Fibroblast of peridontal ligament (primary cell): ENCODE measurements around the gene GEMIN7.

Source experiments
- DNase-seq: peaks from one replicate; pipeline ENCODE4 v3.0.0-alpha.2; 2010; ENCODE audit errors: extremely low read depth

GEMIN7 gene

DNA sequence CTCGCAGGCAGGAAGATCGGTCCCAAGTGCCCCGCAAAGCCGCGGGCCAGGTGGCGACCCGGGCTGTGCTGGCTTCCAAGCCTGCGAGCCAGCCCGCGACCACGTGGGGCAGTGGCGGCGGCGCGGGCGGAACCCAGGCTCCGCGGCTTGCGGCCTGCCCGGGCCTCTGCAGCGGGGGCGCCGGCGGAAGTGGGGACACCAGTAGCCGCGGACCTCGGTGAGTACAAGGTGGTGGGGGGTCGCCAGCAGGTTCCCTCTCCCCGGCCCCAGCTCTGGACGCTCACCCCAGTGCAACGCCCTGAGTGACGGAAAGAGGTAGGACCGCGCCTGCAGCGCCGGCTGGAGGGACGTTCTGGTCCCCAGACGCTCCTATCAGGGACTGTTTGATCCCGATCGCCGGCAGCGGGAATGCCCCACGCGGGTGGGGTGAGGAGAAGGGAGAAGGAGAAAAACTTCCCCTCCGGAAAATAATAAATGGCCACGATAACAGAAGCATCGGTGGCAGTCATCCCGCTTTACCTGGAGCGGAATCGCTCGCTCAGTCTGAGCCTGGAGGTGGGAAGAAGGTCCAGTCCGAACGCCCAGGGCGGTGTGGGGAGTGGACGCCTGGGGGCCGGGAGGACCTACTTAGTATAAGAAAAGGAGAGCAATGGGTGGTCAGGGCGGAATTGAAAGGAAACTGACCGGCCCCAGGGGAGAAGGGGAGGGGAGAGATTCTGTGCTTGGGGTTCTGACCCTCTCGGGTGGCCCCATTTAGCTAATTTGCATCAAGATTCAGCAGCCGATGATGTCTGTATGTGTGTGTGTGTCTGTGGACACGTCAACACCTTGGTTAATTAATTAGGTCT lies at the start of gene GEMIN7:
TSS of gene GEMIN7 (plus strand) at position 198 of the 848 bp plus-strand sequence. CDS start 10,855 bp downstream, outside the sequence.
- DNase-seq: peak; percentile 53

- no peak for DNase-seq
These were observed 48.2 kb upstream of the GEMIN7 start for GRCh38 chr19:45030825-45031224.

DNA sequence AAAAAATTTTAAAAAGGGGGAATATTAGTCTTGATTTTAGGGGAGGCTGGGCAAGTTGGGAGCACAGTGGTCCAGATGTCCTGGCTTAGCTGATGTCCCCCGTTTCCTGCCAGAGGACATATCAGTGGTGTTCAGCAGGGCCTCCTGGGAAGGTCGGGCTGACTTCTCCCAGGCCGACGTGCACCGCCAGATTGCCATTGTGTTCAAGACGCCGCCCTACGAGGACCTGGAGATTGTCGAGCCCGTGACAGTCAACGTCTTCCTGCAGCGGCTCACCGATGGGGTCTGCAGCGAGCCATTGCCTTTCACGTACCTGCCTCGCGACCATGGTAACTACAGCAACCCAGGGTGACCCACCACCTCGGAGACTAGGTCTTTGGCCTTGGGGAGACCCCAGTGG lies 46.6 kb upstream of the GEMIN7 start:
- no peak for DNase-seq

- DNase-seq: no peak
These were observed 43.3 kb upstream of the GEMIN7 start for GRCh38 chr19:45035755-45036154.

DNA sequence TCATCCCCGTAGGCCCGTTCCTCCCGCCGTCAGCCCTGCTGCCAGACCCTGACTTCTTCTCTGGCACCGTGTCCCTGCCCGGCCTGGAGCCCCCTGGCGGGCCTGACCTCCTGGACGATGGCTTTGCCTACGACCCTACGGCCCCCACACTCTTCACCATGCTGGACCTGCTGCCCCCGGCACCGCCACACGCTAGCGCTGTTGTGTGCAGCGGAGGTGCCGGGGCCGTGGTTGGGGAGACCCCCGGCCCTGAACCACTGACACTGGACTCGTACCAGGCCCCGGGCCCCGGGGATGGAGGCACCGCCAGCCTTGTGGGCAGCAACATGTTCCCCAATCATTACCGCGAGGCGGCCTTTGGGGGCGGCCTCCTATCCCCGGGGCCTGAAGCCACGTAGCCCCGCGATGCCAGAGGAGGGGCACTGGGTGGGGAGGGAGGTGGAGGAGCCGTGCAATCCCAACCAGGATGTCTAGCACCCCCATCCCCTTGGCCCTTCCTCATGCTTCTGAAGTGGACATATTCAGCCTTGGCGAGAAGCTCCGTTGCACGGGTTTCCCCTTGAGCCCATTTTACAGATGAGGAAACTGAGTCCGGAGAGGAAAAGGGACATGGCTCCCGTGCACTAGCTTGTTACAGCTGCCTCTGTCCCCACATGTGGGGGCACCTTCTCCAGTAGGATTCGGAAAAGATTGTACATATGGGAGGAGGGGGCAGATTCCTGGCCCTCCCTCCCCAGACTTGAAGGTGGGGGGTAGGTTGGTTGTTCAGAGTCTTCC lies 41.5 kb upstream of the GEMIN7 start:
- DNase-seq: no peak

GRCh38 chr19:45038931-45039893 lies 39.8 kb upstream of the GEMIN7 start, which contains the start of gene CLASRP:
Gene CLASRP, plus strand, starts transcription at chr19:45039045. Its CDS starts 1,168 bp downstream, at chr19:45040213.
- peak; percentile 90 for DNase-seq

DNA sequence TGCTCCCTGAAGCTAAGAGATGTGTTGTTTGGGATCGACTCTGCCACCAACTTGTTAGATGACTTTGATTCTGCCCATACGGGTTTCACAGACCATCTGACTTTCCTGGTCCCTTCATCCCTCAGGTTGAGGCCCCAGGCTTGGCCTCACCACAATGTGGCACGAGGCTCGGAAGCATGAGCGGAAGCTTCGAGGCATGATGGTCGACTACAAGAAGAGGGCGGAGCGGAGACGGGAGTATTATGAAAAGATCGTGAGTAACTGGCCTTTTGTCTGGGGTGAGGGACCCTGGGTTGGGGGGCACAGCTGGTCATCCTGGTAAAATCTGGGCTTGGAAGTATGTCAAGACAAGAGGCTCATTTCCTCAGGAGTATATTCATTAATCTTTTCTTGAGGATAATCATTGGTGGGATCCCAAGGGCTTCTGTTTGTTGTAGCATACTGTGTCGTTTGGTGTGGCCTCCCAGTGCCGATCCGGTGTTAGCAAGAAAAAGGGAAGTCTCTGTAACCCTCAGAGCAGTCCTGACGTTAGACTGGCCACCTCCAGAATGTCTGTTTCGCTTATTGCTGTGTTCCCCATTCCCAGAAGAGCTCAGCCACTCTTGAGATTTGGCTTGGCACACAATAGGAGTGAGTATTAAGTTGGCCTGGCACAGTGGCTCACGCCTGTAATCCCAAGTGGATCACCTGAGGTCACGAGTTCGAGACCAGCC lies 38.8 kb upstream of the GEMIN7 start:
- DNase-seq: no peak

GRCh38 chr19:45041125-45041524 lies 37.9 kb upstream of the GEMIN7 start:
- no peak for DNase-seq

GRCh38 chr19:45045671-45046353 lies 33.2 kb upstream of the GEMIN7 start:
- DNase-seq: no peak

GRCh38 chr19:45046355-45046754 lies 32.7 kb upstream of the GEMIN7 start:
- DNase-seq: no peak

DNA sequence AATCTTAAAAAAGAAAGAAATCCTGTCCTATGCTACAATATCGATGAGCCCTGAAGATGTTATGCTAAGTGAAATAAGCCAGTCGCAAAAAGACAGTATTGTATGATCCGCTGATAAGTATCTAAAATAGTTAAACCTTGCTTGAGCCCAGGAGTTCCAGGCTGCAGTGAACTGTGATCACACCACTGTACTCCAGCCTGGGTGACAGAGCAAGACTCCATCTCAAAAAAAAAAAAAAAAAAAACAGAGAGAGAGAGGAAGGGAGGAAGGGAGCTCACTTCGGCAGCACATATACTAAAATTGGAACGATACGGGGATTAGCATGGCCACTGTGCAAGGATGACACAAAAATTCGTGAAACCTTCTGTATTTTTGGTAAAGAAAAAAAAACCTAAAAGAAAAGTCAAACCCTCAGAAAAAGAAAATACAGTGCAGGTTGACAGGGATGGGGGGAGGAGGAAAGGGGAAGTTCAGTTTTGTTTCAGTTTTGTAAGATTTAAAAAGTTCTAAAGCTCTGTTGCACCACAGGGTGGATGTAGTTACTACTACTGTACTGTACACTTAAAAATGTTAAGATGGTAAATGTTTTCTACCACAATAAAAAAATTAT lies 31.8 kb upstream of the GEMIN7 start:
- DNase-seq: no peak

GRCh38 chr19:45049073-45049736 lies 29.9 kb upstream of the GEMIN7 start:
- no peak for DNase-seq

DNA sequence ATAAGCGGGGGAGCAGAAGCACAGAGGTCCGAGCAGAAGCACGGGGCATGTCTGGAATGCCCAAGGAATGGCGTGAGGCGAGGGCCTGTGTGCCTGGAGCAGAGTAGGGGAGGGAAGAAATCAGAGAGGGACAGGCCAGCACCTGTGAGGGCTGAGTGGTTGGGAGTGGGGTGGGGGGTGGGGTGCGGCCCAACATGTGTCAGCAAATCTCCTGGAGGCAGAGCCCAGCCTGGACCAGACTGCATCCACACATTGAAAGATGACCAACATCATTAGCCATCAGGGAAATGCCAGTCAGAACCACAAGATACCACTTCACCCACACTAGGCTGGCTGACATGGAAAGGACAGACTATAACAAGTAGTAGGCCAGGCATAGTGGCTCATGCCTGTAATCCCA lies 29.0 kb upstream of the GEMIN7 start:
- no peak for DNase-seq

GRCh38 chr19:45051929-45052579 lies 27.0 kb upstream of the GEMIN7 start:
- no peak for DNase-seq

GRCh38 chr19:45056831-45057230 lies 22.2 kb upstream of the GEMIN7 start:
- DNase-seq: no peak

GRCh38 chr19:45057444-45057843 lies 21.6 kb upstream of the GEMIN7 start:
- no peak for DNase-seq

DNA sequence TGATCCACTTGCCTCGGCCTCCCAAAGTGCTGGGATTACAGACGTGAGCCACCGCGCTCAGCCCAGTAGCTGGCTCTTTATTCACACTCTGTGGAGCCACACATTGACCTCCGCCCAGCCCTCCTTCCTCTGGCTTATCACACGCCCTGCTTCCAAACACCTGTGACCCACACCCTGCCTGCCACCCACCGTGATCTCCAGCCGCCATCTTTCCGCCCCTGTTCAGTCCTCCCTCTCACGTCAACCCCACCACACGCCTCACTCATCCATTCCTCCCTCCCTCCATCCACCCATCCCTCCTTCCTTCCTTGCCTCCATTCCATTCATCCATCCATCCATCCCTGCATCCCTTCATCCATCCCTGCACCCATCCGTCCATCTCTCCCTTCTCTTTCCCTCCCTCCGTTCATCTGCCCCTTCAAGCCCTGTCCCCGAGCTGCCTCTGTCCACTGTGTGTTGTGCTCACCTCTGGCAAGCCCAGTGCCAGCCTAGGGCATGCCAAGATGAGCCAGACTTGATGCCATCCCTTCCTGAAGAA lies 20.4 kb upstream of the GEMIN7 start:
- no peak for DNase-seq

GRCh38 chr19:45059258-45059965 lies 19.6 kb upstream of the GEMIN7 start:
- peak; percentile 69 for DNase-seq
